MM.1S (cell line): Measurements from ENCODE around the gene LRRC8D.

Source experiments
- EZH2 ChIP-seq: fragments of 300-600 bp; sonication (generic); optimal IDR thresholded peaks from 2 replicates; pipeline ENCODE3; 2017; ENCODE audit warnings: low read depth, mild to moderate bottlenecking, antibody characterized with exemption, low read length, mixed read lengths
- EZH2phosphoT487 ChIP-seq: fragments of 300-600 bp; sonication (generic); IDR thresholded peaks from 2 replicates; pipeline ENCODE4 v1.6.1; 2018; ENCODE audit warnings: antibody characterized with exemption, low read length
- TF ChIP-seq, protein P1 (sequence below): fragments of 300-600 bp; sonication (generic); IDR thresholded peaks from 2 replicates; pipeline ENCODE4 v1.5.1; 2016; ENCODE audit warnings: antibody characterized with exemption, low read length, mixed read lengths

- TF ChIP-seq EZH2 (no peak), EZH2phosphoT487 (no peak)
- TF ChIP-seq, protein P1, sequence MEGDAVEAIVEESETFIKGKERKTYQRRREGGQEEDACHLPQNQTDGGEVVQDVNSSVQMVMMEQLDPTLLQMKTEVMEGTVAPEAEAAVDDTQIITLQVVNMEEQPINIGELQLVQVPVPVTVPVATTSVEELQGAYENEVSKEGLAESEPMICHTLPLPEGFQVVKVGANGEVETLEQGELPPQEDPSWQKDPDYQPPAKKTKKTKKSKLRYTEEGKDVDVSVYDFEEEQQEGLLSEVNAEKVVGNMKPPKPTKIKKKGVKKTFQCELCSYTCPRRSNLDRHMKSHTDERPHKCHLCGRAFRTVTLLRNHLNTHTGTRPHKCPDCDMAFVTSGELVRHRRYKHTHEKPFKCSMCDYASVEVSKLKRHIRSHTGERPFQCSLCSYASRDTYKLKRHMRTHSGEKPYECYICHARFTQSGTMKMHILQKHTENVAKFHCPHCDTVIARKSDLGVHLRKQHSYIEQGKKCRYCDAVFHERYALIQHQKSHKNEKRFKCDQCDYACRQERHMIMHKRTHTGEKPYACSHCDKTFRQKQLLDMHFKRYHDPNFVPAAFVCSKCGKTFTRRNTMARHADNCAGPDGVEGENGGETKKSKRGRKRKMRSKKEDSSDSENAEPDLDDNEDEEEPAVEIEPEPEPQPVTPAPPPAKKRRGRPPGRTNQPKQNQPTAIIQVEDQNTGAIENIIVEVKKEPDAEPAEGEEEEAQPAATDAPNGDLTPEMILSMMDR: no peak
Observed at GRCh38 chr1:89844860-89845259, 24.0 kb downstream of the LRRC8D start.
